GM19467 (cell line): ENCODE measurements around the gene ARAP2.
A peak's percentile ranks its signal among the peaks of the same experiment; 100 is the strongest.

ENCODE experiments used
- ATAC-seq: cut with Tn5 transposase; IDR thresholded peaks from one replicate; pipeline ENCODE4 v1.9.1; 2021; ENCODE audit warnings: mild to moderate bottlenecking, moderate library complexity; ENCODE audit not compliant: unreplicated experiment

ARAP2 gene

GRCh38 chr4:36130641-36131040, 113.7 kb downstream of the ARAP2 start:
- no peak for ATAC-seq

GRCh38 chr4:36128689-36129088, 115.6 kb downstream of the ARAP2 start:
- no peak for ATAC-seq

- no peak for ATAC-seq
Measured at GRCh38 chr4:36123906-36124305, 120.4 kb downstream of the ARAP2 start.

GRCh38 chr4:36115312-36115711, 129.0 kb downstream of the ARAP2 start:
- ATAC-seq: no peak

GRCh38 chr4:36111172-36111571, 133.1 kb downstream of the ARAP2 start:
- ATAC-seq: no peak

GRCh38 chr4:36099509-36099908, 144.8 kb downstream of the ARAP2 start:
- no peak for ATAC-seq

GRCh38 chr4:36094995-36095394, 149.3 kb downstream of the ARAP2 start:
- ATAC-seq: no peak

- ATAC-seq: no peak
Measured at GRCh38 chr4:36091997-36092396, 152.3 kb downstream of the ARAP2 start.

GRCh38 chr4:36088542-36088941, 155.8 kb downstream of the ARAP2 start:
- no peak for ATAC-seq

- no peak for ATAC-seq
Measured at GRCh38 chr4:36086261-36086786, 158.0 kb downstream of the ARAP2 start.

- no peak for ATAC-seq
Measured at GRCh38 chr4:36082817-36083216, 161.5 kb downstream of the ARAP2 start.

- peak; percentile 91 for ATAC-seq
Measured at GRCh38 chr4:36081185-36081584, 163.1 kb downstream of the ARAP2 start.

- no peak for ATAC-seq
Measured at GRCh38 chr4:36079666-36080065, 164.6 kb downstream of the ARAP2 start.

GRCh38 chr4:36078319-36078718, 166.0 kb downstream of the ARAP2 start:
- ATAC-seq: no peak

- no peak for ATAC-seq
Measured at GRCh38 chr4:36072529-36072928, 171.8 kb downstream of the ARAP2 start.

GRCh38 chr4:36067116-36067515, 177.2 kb downstream of the ARAP2 start:
- ATAC-seq: no peak

GRCh38 chr4:36065274-36065871, 178.9 kb downstream of the ARAP2 start:
- no peak for ATAC-seq

- no peak for ATAC-seq
Measured at GRCh38 chr4:36064117-36064516, 180.2 kb downstream of the ARAP2 start.

GRCh38 chr4:36056136-36056535, 188.2 kb downstream of the ARAP2 start:
- ATAC-seq: no peak

GRCh38 chr4:36054694-36055422, 189.5 kb downstream of the ARAP2 start:
- no peak for ATAC-seq

GRCh38 chr4:36053930-36054329, 190.4 kb downstream of the ARAP2 start:
- no peak for ATAC-seq

GRCh38 chr4:36051634-36052033, 192.7 kb downstream of the ARAP2 start:
- ATAC-seq: no peak
